C4-2B (cell line): ENCODE results near the gene SCD.

Source experiments
- CTCF ChIP-seq: fragments of 450-650 bp; conservative IDR thresholded peaks from 2 replicates; pipeline ENCODE4 v1.5.1; 2017; ENCODE audit warnings: mild to moderate bottlenecking
- ZFX ChIP-seq: fragments of 450-650 bp; IDR thresholded peaks from 2 replicates; pipeline ENCODE4 v1.6.1; 2017

- TF ChIP-seq CTCF (no peak), ZFX (no peak)
These were observed 2.7 kb upstream of the SCD start for GRCh38 chr10:100344241-100344788.
